OCI-LY7 (cell line): ENCODE data around the gene PBX1.

Source experiments
- EZH2phosphoT487 ChIP-seq: fragments of 200-600 bp; sonication (generic); IDR thresholded peaks from 2 replicates; pipeline ENCODE4 v1.6.1; 2018; ENCODE audit warnings: low read depth, borderline replicate concordance, mild to moderate bottlenecking, mixed run types, antibody characterized with exemption, low read length, moderate library complexity, mixed read lengths
- TF ChIP-seq, protein P1 (sequence below): fragments of 200-600 bp; sonication (generic); conservative IDR thresholded peaks from 2 replicates; pipeline ENCODE4 v1.5.1; 2014; ENCODE audit warnings: mild to moderate bottlenecking, antibody characterized with exemption, low read length, moderate library complexity, mixed read lengths

DNA sequence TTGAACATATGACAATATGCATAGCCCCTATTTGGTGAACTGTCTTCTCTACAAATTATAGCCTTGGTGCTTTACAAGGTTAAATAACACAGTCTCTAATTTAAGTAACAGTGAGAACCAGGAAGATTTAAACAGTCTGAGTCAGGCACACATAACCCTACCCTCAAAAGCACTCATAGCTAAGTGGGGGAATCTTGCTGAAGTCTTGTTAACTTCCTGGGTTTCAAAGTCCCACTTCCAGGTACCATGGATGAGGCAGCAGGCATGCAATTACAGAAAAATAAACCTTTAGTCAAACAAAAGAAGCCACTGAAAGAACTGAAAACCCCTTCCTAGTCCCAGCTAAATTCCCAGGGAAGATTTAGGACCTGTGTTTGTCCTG, 147.6 kb downstream of the PBX1 start:
- TF ChIP-seq, protein P1, sequence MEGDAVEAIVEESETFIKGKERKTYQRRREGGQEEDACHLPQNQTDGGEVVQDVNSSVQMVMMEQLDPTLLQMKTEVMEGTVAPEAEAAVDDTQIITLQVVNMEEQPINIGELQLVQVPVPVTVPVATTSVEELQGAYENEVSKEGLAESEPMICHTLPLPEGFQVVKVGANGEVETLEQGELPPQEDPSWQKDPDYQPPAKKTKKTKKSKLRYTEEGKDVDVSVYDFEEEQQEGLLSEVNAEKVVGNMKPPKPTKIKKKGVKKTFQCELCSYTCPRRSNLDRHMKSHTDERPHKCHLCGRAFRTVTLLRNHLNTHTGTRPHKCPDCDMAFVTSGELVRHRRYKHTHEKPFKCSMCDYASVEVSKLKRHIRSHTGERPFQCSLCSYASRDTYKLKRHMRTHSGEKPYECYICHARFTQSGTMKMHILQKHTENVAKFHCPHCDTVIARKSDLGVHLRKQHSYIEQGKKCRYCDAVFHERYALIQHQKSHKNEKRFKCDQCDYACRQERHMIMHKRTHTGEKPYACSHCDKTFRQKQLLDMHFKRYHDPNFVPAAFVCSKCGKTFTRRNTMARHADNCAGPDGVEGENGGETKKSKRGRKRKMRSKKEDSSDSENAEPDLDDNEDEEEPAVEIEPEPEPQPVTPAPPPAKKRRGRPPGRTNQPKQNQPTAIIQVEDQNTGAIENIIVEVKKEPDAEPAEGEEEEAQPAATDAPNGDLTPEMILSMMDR: no peak
- no peak for TF ChIP-seq EZH2phosphoT487
